WTC11 (cell line): ENCODE measurements around the gene ISCA2. TPM values are rescaled to one million over a fixed set of nuclear protein-coding genes. Genes with fewer than 3 reads are reported as not detected.

Source experiments
- ATAC-seq: fragments of 200-7000 bp; cut with Tn5 transposase; 2 replicates; pipeline ENCODE4 v1.10.0; 2021; ENCODE audit warnings: mild to moderate bottlenecking, moderate library complexity
- CTCF ChIA-PET: fragments of 300-600 bp; sonication (Branson Sonifier 250); formaldehyde crosslinking; loops from one replicate; lab custom pipeline; 2021; ENCODE audit warnings: antibody characterized with exemption; lab: Charles Lee
- POLR2A ChIA-PET: fragments of 350-600 bp; sonication (Branson Sonifier 250); formaldehyde crosslinking; loops from one replicate; lab custom pipeline; 2021; ENCODE audit warnings: antibody characterized with exemption; lab: Charles Lee
- DNase-seq: peaks from one replicate; pipeline ENCODE4 v3.0.0; 2021; ENCODE audit warnings: low spot score
- H3K27ac Mint-ChIP-seq: 2 replicates; pipeline ENCODE4 v1.8.0; 2021; ENCODE audit warnings: mixed read lengths
- H3K27me3 Mint-ChIP-seq: 2 replicates; pipeline ENCODE4 v1.8.0; 2021; ENCODE audit warnings: low read depth, mild to moderate bottlenecking, moderate library complexity, mixed read lengths
- H3K36me3 Mint-ChIP-seq: 2 replicates; pipeline ENCODE4 v1.8.0; 2021; ENCODE audit warnings: mixed read lengths
- H3K4me1 Mint-ChIP-seq: 2 replicates; pipeline ENCODE4 v1.8.0; 2022; ENCODE audit warnings: mixed read lengths
- H3K4me3 Mint-ChIP-seq: 2 replicates; pipeline ENCODE4 v1.8.0; 2021; ENCODE audit warnings: mild to moderate bottlenecking, moderate library complexity, mixed read lengths
- H3K9me3 Mint-ChIP-seq: 2 replicates; pipeline ENCODE4 v1.8.0; 2021; ENCODE audit warnings: mixed read lengths
- ATF1 ChIP-seq: sonication (generic); formaldehyde crosslinking; IDR thresholded peaks from 2 replicates; pipeline ENCODE4 v1.8.1; 2023; ENCODE audit warnings: mild to moderate bottlenecking, moderate library complexity, missing genetic modification reagents
- CREB1 ChIP-seq: sonication (generic); formaldehyde crosslinking; IDR thresholded peaks from 2 replicates; pipeline ENCODE4 v1.8.0; 2023; ENCODE audit warnings: mild to moderate bottlenecking, missing genetic modification reagents
- CTCF ChIP-seq: fragments of 200-600 bp; IDR thresholded peaks from 2 replicates; pipeline ENCODE4 v1.8.0; 2022; ENCODE audit warnings: antibody characterized with exemption
- ETV6 ChIP-seq: sonication (generic); formaldehyde crosslinking; IDR thresholded peaks from 2 replicates; pipeline ENCODE4 v1.8.1; 2022; ENCODE audit warnings: mild to moderate bottlenecking, missing genetic modification reagents
- FOXK1 ChIP-seq: sonication (generic); formaldehyde crosslinking; IDR thresholded peaks from 2 replicates; pipeline ENCODE4 v1.8.0; 2022; ENCODE audit warnings: mild to moderate bottlenecking, moderate library complexity, missing genetic modification reagents
- IRF1 ChIP-seq: sonication (generic); formaldehyde crosslinking; IDR thresholded peaks from 2 replicates; pipeline ENCODE4 v1.8.0; 2023; ENCODE audit warnings: missing genetic modification reagents
- KAT7 ChIP-seq: sonication (generic); formaldehyde crosslinking; IDR thresholded peaks from 2 replicates; pipeline ENCODE4 v1.8.1; 2023; ENCODE audit warnings: missing genetic modification reagents, mild to moderate bottlenecking, borderline replicate concordance
- MLX ChIP-seq: sonication (generic); formaldehyde crosslinking; IDR thresholded peaks from 2 replicates; pipeline ENCODE4 v1.8.1; 2023; ENCODE audit warnings: mild to moderate bottlenecking, missing genetic modification reagents, moderate library complexity
- RELA ChIP-seq: sonication (generic); formaldehyde crosslinking; IDR thresholded peaks from 2 replicates; pipeline ENCODE4 v1.8.1; 2022; ENCODE audit warnings: missing genetic modification reagents, mild to moderate bottlenecking, borderline replicate concordance
- RORB ChIP-seq: fragments of 250-450 bp; sonication (Bioruptor Pico); IDR thresholded peaks from 2 replicates; pipeline ENCODE4 v1.9.0; 2021; ENCODE audit warnings: mild to moderate bottlenecking
- SMAD4 ChIP-seq: sonication (generic); formaldehyde crosslinking; IDR thresholded peaks from 2 replicates; pipeline ENCODE4 v1.8.0; 2022; ENCODE audit warnings: mild to moderate bottlenecking, missing genetic modification reagents
- TEAD1 ChIP-seq: sonication (generic); formaldehyde crosslinking; IDR thresholded peaks from 2 replicates; pipeline ENCODE4 v1.8.0; 2022; ENCODE audit warnings: mild to moderate bottlenecking, missing genetic modification reagents
- ZNF263 ChIP-seq: sonication (generic); formaldehyde crosslinking; IDR thresholded peaks from 2 replicates; pipeline ENCODE4 v1.8.1; 2022; ENCODE audit warnings: low read depth, mild to moderate bottlenecking, moderate library complexity, missing genetic modification reagents
- ZNF317 ChIP-seq: sonication (generic); formaldehyde crosslinking; IDR thresholded peaks from 2 replicates; pipeline ENCODE4 v1.8.1; 2023; ENCODE audit warnings: low read depth, mild to moderate bottlenecking, moderate library complexity, missing genetic modification reagents, borderline replicate concordance
- ZNF416 ChIP-seq: fragments of 250-450 bp; sonication (Bioruptor Pico); IDR thresholded peaks from 2 replicates; pipeline ENCODE4 v1.9.0; 2021; ENCODE audit warnings: mild to moderate bottlenecking, inconsistent platforms
- ZNF532 ChIP-seq: fragments of 250-450 bp; sonication (Bioruptor Pico); IDR thresholded peaks from 2 replicates; pipeline ENCODE4 v1.9.0; 2021; ENCODE audit warnings: mild to moderate bottlenecking, borderline replicate concordance
- ZNF671 ChIP-seq: fragments of 250-450 bp; sonication (Bioruptor Pico); IDR thresholded peaks from 2 replicates; pipeline ENCODE4 v1.8.0; 2021; ENCODE audit warnings: mild to moderate bottlenecking
- total RNA-seq: library from RNA; stranded (reverse); gene quantifications from 3 replicates; pipeline ENCODE4 v1.2.3, GENCODE V29; 2021
- TF ChIP-seq, protein P1 (sequence below): sonication (generic); formaldehyde crosslinking; IDR thresholded peaks from 2 replicates; pipeline ENCODE4 v1.8.1; 2022; ENCODE audit warnings: mild to moderate bottlenecking, moderate library complexity, missing genetic modification reagents
- TF ChIP-seq, protein P2 (sequence below): fragments of 250-450 bp; sonication (Bioruptor Pico); conservative IDR thresholded peaks from 2 replicates; pipeline ENCODE4 v1.9.0; 2021; ENCODE audit warnings: mild to moderate bottlenecking
- TF ChIP-seq, protein P3 (sequence below): sonication (generic); formaldehyde crosslinking; IDR thresholded peaks from 2 replicates; pipeline ENCODE4 v1.8.0; 2022; ENCODE audit warnings: missing genetic modification reagents

ISCA2 gene
- total RNA-seq, 1 experiment from 2014 or later = 50.1 TPM

GRCh38 chr14:74468513-74468912 is 25.1 kb upstream of the ISCA2 start:
- Mint-ChIP-seq H3K27ac (no peak overlapping the region), H3K9me3 (no peaks in the 10 kb centered on the region), H3K4me1 (0 out of 2 replicates have a peak, but pooled peaks cover 2% of the 10 kb centered on the region), H3K4me3 (no peak overlapping the region), H3K36me3 (peaks cover 2% of the 10 kb centered on the region), H3K27me3 (no peaks in the 10 kb centered on the region)
- TF ChIP-seq MLX = no peak
- no peak for TF ChIP-seq RELA
- no peak for TF ChIP-seq KAT7 (CRISPR knock-in tag)
- TF ChIP-seq ZNF263 (CRISPR knock-in tag) = no peak
- TF ChIP-seq ETV6 (CRISPR knock-in tag) = no peak
- no peak for TF ChIP-seq ZNF671 (CRISPR knock-in tag)
- TF ChIP-seq, protein P1, sequence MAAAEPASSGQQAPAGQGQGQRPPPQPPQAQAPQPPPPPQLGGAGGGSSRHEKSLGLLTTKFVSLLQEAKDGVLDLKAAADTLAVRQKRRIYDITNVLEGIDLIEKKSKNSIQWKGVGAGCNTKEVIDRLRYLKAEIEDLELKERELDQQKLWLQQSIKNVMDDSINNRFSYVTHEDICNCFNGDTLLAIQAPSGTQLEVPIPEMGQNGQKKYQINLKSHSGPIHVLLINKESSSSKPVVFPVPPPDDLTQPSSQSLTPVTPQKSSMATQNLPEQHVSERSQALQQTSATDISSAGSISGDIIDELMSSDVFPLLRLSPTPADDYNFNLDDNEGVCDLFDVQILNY (CRISPR knock-in tag) = no peak
- TF ChIP-seq CREB1 (CRISPR knock-in tag) = no peak
- TF ChIP-seq, protein P2, sequence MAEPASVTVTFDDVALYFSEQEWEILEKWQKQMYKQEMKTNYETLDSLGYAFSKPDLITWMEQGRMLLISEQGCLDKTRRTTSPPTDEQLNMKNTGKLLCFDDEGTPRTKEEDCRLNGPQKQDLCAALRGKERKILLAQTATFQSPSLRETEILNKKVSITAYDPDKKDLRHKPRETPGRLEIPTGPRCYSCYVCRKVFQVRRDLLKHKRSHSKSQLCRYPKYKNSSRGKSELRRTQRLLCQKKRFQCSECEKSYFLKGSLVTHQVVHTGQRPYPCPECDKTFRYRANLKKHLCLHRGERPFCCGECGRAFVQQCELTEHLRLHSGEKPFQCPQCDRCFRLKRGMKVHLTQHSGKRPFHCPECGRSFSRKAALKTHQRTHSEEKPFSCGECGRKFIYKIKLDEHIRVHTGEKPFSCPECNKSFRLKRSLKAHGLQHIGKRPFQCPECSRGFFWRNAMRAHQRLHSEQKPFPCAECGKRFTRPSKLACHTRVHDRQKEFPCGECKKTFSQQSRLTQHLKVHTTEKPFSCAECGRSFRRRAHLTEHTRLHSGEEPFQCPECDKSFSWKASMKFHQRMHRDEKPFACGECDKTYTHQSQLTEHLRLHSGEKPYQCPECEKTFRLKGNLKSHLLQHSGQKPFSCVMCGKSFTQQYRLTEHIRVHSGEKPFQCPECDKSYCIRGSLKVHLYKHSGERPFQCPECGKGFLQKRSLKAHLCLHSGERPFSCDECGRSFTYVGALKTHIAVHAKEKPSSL (CRISPR knock-in tag) = no peak
- TF ChIP-seq ZNF416 (CRISPR knock-in tag) = no peak
- TF ChIP-seq, protein P3, sequence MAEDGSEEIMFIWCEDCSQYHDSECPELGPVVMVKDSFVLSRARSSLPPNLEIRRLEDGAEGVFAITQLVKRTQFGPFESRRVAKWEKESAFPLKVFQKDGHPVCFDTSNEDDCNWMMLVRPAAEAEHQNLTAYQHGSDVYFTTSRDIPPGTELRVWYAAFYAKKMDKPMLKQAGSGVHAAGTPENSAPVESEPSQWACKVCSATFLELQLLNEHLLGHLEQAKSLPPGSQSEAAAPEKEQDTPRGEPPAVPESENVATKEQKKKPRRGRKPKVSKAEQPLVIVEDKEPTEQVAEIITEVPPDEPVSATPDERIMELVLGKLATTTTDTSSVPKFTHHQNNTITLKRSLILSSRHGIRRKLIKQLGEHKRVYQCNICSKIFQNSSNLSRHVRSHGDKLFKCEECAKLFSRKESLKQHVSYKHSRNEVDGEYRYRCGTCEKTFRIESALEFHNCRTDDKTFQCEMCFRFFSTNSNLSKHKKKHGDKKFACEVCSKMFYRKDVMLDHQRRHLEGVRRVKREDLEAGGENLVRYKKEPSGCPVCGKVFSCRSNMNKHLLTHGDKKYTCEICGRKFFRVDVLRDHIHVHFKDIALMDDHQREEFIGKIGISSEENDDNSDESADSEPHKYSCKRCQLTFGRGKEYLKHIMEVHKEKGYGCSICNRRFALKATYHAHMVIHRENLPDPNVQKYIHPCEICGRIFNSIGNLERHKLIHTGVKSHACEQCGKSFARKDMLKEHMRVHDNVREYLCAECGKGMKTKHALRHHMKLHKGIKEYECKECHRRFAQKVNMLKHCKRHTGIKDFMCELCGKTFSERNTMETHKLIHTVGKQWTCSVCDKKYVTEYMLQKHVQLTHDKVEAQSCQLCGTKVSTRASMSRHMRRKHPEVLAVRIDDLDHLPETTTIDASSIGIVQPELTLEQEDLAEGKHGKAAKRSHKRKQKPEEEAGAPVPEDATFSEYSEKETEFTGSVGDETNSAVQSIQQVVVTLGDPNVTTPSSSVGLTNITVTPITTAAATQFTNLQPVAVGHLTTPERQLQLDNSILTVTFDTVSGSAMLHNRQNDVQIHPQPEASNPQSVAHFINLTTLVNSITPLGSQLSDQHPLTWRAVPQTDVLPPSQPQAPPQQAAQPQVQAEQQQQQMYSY (CRISPR knock-in tag) = no peak
- TF ChIP-seq FOXK1 (CRISPR knock-in tag) = no peak
- no peak for TF ChIP-seq RORB
- no peak for TF ChIP-seq IRF1
- no peak for TF ChIP-seq ATF1 (CRISPR knock-in tag)
- TF ChIP-seq SMAD4 = no peak
- TF ChIP-seq TEAD1 = no peak
- TF ChIP-seq CTCF = no peak
- TF ChIP-seq ZNF532 (CRISPR knock-in tag) = no peak
- no peak for TF ChIP-seq ZNF317 (CRISPR knock-in tag)
- DNase-seq (no peak), ATAC-seq (no peak)
- ChIA-PET CTCF (interaction anchor here (1.7 kb wide), 1 partner anchor 10 kb away, joined by 6 read pairs; no protein-coding TSS in a partner anchor), POLR2A (no interaction called here)
